HFF-Myc (cell line): ENCODE measurements around the gene HOPX.

Experiments used
- DNase-seq: peaks from one replicate; pipeline ENCODE4 v3.0.0-alpha.2; 2011; ENCODE audit warnings: low read depth; ENCODE audit errors: extremely low read depth
- H3K4me3 ChIP-seq: replicated peaks from 2 replicates; pipeline ENCODE4 v1.5.1; 2011; ENCODE audit warnings: low read depth, mild to moderate bottlenecking, control low read depth, low read length
- CTCF ChIP-seq: IDR thresholded peaks from 2 replicates; pipeline ENCODE4 v1.5.1; 2012; ENCODE audit warnings: mild to moderate bottlenecking, low read depth, low read length, control low read depth; ENCODE audit errors: missing control alignments

HOPX gene

GRCh38 chr4:56651056-56651350 lies 30.1 kb downstream of the HOPX start:
- no peak overlapping the region for H3K4me3 ChIP-seq
- no peak for TF ChIP-seq CTCF
- DNase-seq, result no peak

- no peak for DNase-seq
- no peak for TF ChIP-seq CTCF
- H3K4me3 ChIP-seq, result no peak overlapping the region
Observed at GRCh38 chr4:56650262-56651055, 30.6 kb downstream of the HOPX start.

GRCh38 chr4:56649445-56650261 lies 31.4 kb downstream of the HOPX start:
- no peak for TF ChIP-seq CTCF
- no peak overlapping the region for H3K4me3 ChIP-seq
- no peak for DNase-seq

GRCh38 chr4:56648824-56649151 lies 32.3 kb downstream of the HOPX start:
- DNase-seq, result no peak
- no peak for TF ChIP-seq CTCF

GRCh38 chr4:56648021-56648823 lies 32.9 kb downstream of the HOPX start:
- TF ChIP-seq CTCF, result no peak
- no peak for DNase-seq
- H3K4me3 ChIP-seq, result no peak overlapping the region

More at GRCh38 chr4:56648824-56649151, 32.3 kb downstream of the HOPX start:
- H3K4me3 ChIP-seq, result no peak overlapping the region

GRCh38 chr4:56646341-56646740 lies 34.8 kb downstream of the HOPX start:
- no peak for DNase-seq
- H3K4me3 ChIP-seq, result no peak overlapping the region
- no peak for TF ChIP-seq CTCF
